Loucy (cell line): Measurements from ENCODE around the gene FAM210B.
"Not testable (repeated sequence)": the region's sequence is repeated elsewhere in the genome, so short reads cannot be mapped to it uniquely, and the experiment has no call there.

Experiments used
- H2AFZ ChIP-seq: fragments of 200-600 bp; sonication (generic); 2 replicates; pipeline ENCODE4 v1.6.0; 2016; ENCODE audit warnings: antibody characterized with exemption, mild to moderate bottlenecking, low read length, moderate library complexity
- H3F3A ChIP-seq: fragments of 200-600 bp; 2 replicates; pipeline ENCODE4 v1.6.0; 2016; ENCODE audit warnings: antibody characterized with exemption, low read depth, mild to moderate bottlenecking
- H3K27me3 ChIP-seq: fragments of 200-600 bp; sonication (generic); 2 replicates; pipeline ENCODE4 v1.6.1; 2014; ENCODE audit warnings: low read length, mild to moderate bottlenecking; ENCODE audit not compliant: insufficient read depth, poor library complexity, severe bottlenecking
- H3K36me3 ChIP-seq: fragments of 200-600 bp; sonication (generic); 2 replicates; pipeline ENCODE4 v1.6.1; 2016; ENCODE audit warnings: low read length; ENCODE audit not compliant: insufficient read depth
- H3K4me1 ChIP-seq: fragments of 200-600 bp; sonication (generic); 2 replicates; pipeline ENCODE4 v1.5.1; 2014; ENCODE audit warnings: low read length, mild to moderate bottlenecking; ENCODE audit not compliant: insufficient read depth, poor library complexity, severe bottlenecking
- H3K4me2 ChIP-seq: fragments of 200-600 bp; sonication (generic); 2 replicates; pipeline ENCODE4 v1.6.0; 2014; ENCODE audit warnings: antibody characterized with exemption, low read length, low read depth, mild to moderate bottlenecking; ENCODE audit not compliant: poor library complexity, severe bottlenecking
- H3K4me3 ChIP-seq: fragments of 200-600 bp; sonication (generic); 2 replicates; pipeline ENCODE4 v1.5.1; 2014; ENCODE audit warnings: low read length, mild to moderate bottlenecking, mixed read lengths; ENCODE audit not compliant: poor library complexity, severe bottlenecking
- H3K79me2 ChIP-seq: fragments of 200-600 bp; sonication (generic); 2 replicates; pipeline ENCODE4 v1.6.1; 2014; ENCODE audit warnings: low read length; ENCODE audit not compliant: insufficient read depth
- H3K9ac ChIP-seq: fragments of 200-600 bp; sonication (generic); 2 replicates; pipeline ENCODE4 v1.6.0; 2014; ENCODE audit warnings: mild to moderate bottlenecking, low read depth, low read length, moderate library complexity; ENCODE audit not compliant: poor library complexity, severe bottlenecking
- H3K9me2 ChIP-seq: fragments of 200-600 bp; sonication (generic); replicated peaks from 2 replicates; pipeline ENCODE4 v1.6.1; 2016; ENCODE audit warnings: low read depth, low read length, mixed read lengths
- H3K9me3 ChIP-seq: fragments of 200-600 bp; sonication (generic); 2 replicates; pipeline ENCODE4 v1.6.1; 2014; ENCODE audit warnings: mild to moderate bottlenecking, antibody characterized with exemption, low read length, low read depth; ENCODE audit not compliant: insufficient read depth
- H4K20me1 ChIP-seq: fragments of 200-600 bp; sonication (generic); 2 replicates; pipeline ENCODE4 v1.6.0; 2014; ENCODE audit warnings: antibody characterized with exemption, low read length, mild to moderate bottlenecking; ENCODE audit not compliant: insufficient read depth, poor library complexity, severe bottlenecking
- CTCF ChIP-seq: fragments of 200-600 bp; sonication (generic); conservative IDR thresholded peaks from 2 replicates; pipeline ENCODE4 v1.5.1; 2014; ENCODE audit warnings: mild to moderate bottlenecking, antibody characterized with exemption, low read length
- EZH2phosphoT487 ChIP-seq: fragments of 200-600 bp; IDR thresholded peaks from 2 replicates; pipeline ENCODE4 v1.6.1; 2018; ENCODE audit warnings: antibody characterized with exemption, mild to moderate bottlenecking, moderate library complexity, borderline replicate concordance

Gene FAM210B

GRCh38 chr20:56409521-56409920 lies 50.7 kb downstream of the FAM210B start:
- Histone ChIP-seq H3K79me2 (peaks cover 18% of the 10 kb centered on the region), H4K20me1 (peaks cover 8% of the 10 kb centered on the region), H3K36me3 (peaks cover 31% of the 10 kb centered on the region), H3F3A (no peaks in the 10 kb centered on the region), H3K9ac (no peak overlapping the region), H3K9me2 (no peaks in the 10 kb centered on the region), H3K9me3 (no peaks in the 10 kb centered on the region), H2AFZ (no peak overlapping the region), H3K4me3 (no peak overlapping the region), H3K27me3 (no peaks in the 10 kb centered on the region), H3K4me2 (no peak overlapping the region), H3K4me1 (peaks cover 5% of the 10 kb centered on the region)
- TF ChIP-seq EZH2phosphoT487 (no peak), CTCF (no peak)

- peaks cover 8% of the 10 kb centered on the region for H4K20me1 ChIP-seq
- no peaks in the 10 kb centered on the region for H3F3A ChIP-seq
- no peaks in the 10 kb centered on the region for H3K27me3 ChIP-seq
- H2AFZ ChIP-seq = no peak overlapping the region
- H3K4me3 ChIP-seq = no peak overlapping the region
- no peak overlapping the region for H3K4me2 ChIP-seq
- no peak overlapping the region for H3K9ac ChIP-seq
- peaks cover 29% of the 10 kb centered on the region for H3K36me3 ChIP-seq
- peaks cover 16% of the 10 kb centered on the region for H3K79me2 ChIP-seq
- TF ChIP-seq EZH2phosphoT487 = no peak
- TF ChIP-seq CTCF = no peak
- no peaks in the 10 kb centered on the region for H3K9me3 ChIP-seq
- no peaks in the 10 kb centered on the region for H3K9me2 ChIP-seq
- H3K4me1 ChIP-seq = peaks cover 5% of the 10 kb centered on the region
These were observed 51.2 kb downstream of the FAM210B start for GRCh38 chr20:56409956-56410355.

GRCh38 chr20:56411287-56411686 lies 52.5 kb downstream of the FAM210B start:
- Histone ChIP-seq H3K36me3 (peaks cover 18% of the 10 kb centered on the region; the same call in 1 of the 2 replicates), H3K4me2 (peak overlapping the region; percentile 55), H3K9ac (peak overlapping the region; percentile 5), H3K4me3 (peak overlapping the region; percentile 58)
- H3K79me2 ChIP-seq, H3F3A ChIP-seq, H3K9me3 ChIP-seq, H3K27me3 ChIP-seq, H2AFZ ChIP-seq, H3K9me2 ChIP-seq, H4K20me1 ChIP-seq, H3K4me1 ChIP-seq: not testable (repeated sequence)

- H2AFZ ChIP-seq = no peak within 1 kb of the TSS
- H3K9me3 ChIP-seq = no peaks in the 10 kb centered on the region
- peak within 1 kb of the TSS; percentile 58 for H3K4me3 ChIP-seq
- H3K36me3 ChIP-seq = peaks cover 15% of the 10 kb centered on the region; the same call in 1 of the 2 replicates
- TF ChIP-seq CTCF = no peak
- TF ChIP-seq EZH2phosphoT487 = no peak
- H3K9ac ChIP-seq = peak within 1 kb of the TSS; percentile 5
- peaks cover 5% of the 10 kb centered on the region for H3K4me1 ChIP-seq
- H3K27me3 ChIP-seq = no peaks in the 10 kb centered on the region
- H3K79me2 ChIP-seq = peaks cover under 1% of the 10 kb centered on the region; the same call in 1 of the 2 replicates
- no peaks in the 10 kb centered on the region for H3F3A ChIP-seq
- H3K9me2 ChIP-seq = no peaks in the 10 kb centered on the region
- H4K20me1 ChIP-seq = peaks cover 2% of the 10 kb centered on the region
- peak within 1 kb of the TSS; percentile 55 for H3K4me2 ChIP-seq
These were observed 53.1 kb downstream of the FAM210B start, which contains the start of gene CASS4 for GRCh38 chr20:56411759-56412472. Gene CASS4, plus strand, starts transcription at chr20:56412260. Its CDS starts 199 bp downstream, at chr20:56412459.
